GM12878 (cell line): ENCODE results near the gene LETM1. TPM values are rescaled to one million over a fixed set of nuclear protein-coding genes. Genes with fewer than 3 reads are reported as not detected.

Experiments used
- ATAC-seq: fragments of 200-7000 bp; cut with Tn5 transposase; 3 replicates; pipeline ENCODE4 v1.9.1; 2020; ENCODE audit warnings: mild to moderate bottlenecking, moderate library complexity
- BruUV-seq: library from RNA; stranded (reverse); fragments of 400-500 nt; replicated peaks from 2 replicates; lab custom pipeline; 2021; lab: Mats Ljungman, UMichigan
- CTCF ChIA-PET: fragments of 300-600 bp; sonication (Branson Sonifier 250); formaldehyde crosslinking; extraction: SDS; loops from one replicate; lab custom pipeline; 2021; ENCODE audit warnings: inconsistent platforms; lab: Yijun Ruan, JAX
- POLR2A ChIA-PET: fragments of 350-600 bp; formaldehyde crosslinking; extraction: SDS; loops from one replicate; lab custom pipeline; 2021; ENCODE audit warnings: inconsistent platforms; lab: Charles Lee
- RAD21 ChIA-PET: fragments of 300-600 bp; sonication (Branson Sonifier 250); formaldehyde crosslinking; loops from one replicate; lab custom pipeline; 2023; ENCODE audit warnings: antibody characterized with exemption; ENCODE audit not compliant: unreplicated experiment; lab: Charles Lee
- SMC1A ChIA-PET: fragments of 300-600 bp; sonication (Branson Sonifier 250); formaldehyde crosslinking; loops from one replicate; lab custom pipeline; 2023; ENCODE audit not compliant: unreplicated experiment, uncharacterized antibody; lab: Charles Lee
- DNase-seq: peaks from one replicate; pipeline ENCODE4 v3.0.0-alpha.2; 2011; ENCODE audit warnings: low read depth, low spot score
- FAIRE-seq: peaks from 3 replicates; lab custom pipeline; 2011; peaks lifted over from hg19 to GRCh38; lab: Jason Lieb, UNC
- H2AFZ ChIP-seq: 2 replicates; pipeline ENCODE4 v1.6.0; 2011; ENCODE audit warnings: low read depth, low read length, control low read depth; ENCODE audit not compliant: control insufficient read depth
- H3K27ac ChIP-seq: 2 replicates; pipeline ENCODE4 v1.5.1; 2011; ENCODE audit warnings: control low read depth; ENCODE audit not compliant: control insufficient read depth, insufficient read depth
- H3K27me3 ChIP-seq, 2 experiments: replicated peaks in 1 of 2; 2 replicates each; pipeline versions ENCODE4 v1.6.0 to v1.6.1; 2011; ENCODE audit warnings: low read length in 1 of 2; ENCODE audit not compliant: control insufficient read depth in 2 of 2, insufficient read depth in 2 of 2
- H3K36me3 ChIP-seq, 2 experiments: 2 replicates each; pipeline ENCODE4 v1.5.1; 2011; ENCODE audit warnings: low read length in 1 of 2; ENCODE audit not compliant: control insufficient read depth in 2 of 2, insufficient read depth in 2 of 2
- H3K4me1 ChIP-seq: 2 replicates; pipeline ENCODE4 v1.6.1; 2011; ENCODE audit warnings: mild to moderate bottlenecking, low read length, moderate library complexity, mixed read lengths; ENCODE audit not compliant: control insufficient read depth, insufficient read depth
- H3K4me2 ChIP-seq: 2 replicates; pipeline ENCODE4 v1.6.0; 2011; ENCODE audit warnings: control low read depth; ENCODE audit not compliant: control insufficient read depth, insufficient read depth
- H3K4me3 ChIP-seq: fragments of 200-600 bp; sonication (generic); 2 replicates; pipeline ENCODE4 v1.5.1; 2016
- H3K79me2 ChIP-seq: 2 replicates; pipeline ENCODE4 v1.6.0; 2011; ENCODE audit warnings: low read length; ENCODE audit not compliant: control insufficient read depth, insufficient read depth
- H3K9ac ChIP-seq: 2 replicates; pipeline ENCODE4 v1.8.0; 2011; ENCODE audit warnings: low read length, control low read depth, mixed read lengths; ENCODE audit not compliant: control insufficient read depth, insufficient read depth
- H3K9me3 ChIP-seq: replicated peaks from 3 replicates; pipeline ENCODE4 v1.5.1; 2011; ENCODE audit warnings: mild to moderate bottlenecking, low read length; ENCODE audit not compliant: control insufficient read depth, insufficient read depth
- H4K20me1 ChIP-seq: 2 replicates; pipeline ENCODE4 v1.6.0; 2011; ENCODE audit not compliant: control insufficient read depth, insufficient read depth
- PRDM15 ChIP-seq: fragments of 450-650 bp; formaldehyde crosslinking; IDR thresholded peaks from 2 replicates; pipeline ENCODE4 v1.4.0; 2020; ENCODE audit warnings: mild to moderate bottlenecking, moderate library complexity
- SUZ12 ChIP-seq: fragments of 200-600 bp; sonication (generic); IDR thresholded peaks from one replicate; pipeline ENCODE4 v1.6.1; 2018; ENCODE audit warnings: antibody characterized with exemption, mild to moderate bottlenecking; ENCODE audit not compliant: unreplicated experiment
- WGBS: methylation state at CpG from one replicate; pipeline ENCODE4 v1.1.6; 2016; ENCODE audit warnings: low lambda C conversion rate; ENCODE audit not compliant: insufficient replicate concordance, insufficient coverage; ENCODE audit errors: missing lambda C conversion rate; 5-methylcytosine and 5-hydroxymethylcytosine counted together
- in situ Hi-C: fragments of 300-500 bp; cut with MboI; formaldehyde crosslinking; loops from 9 replicates; pipeline ENCODE4 v1.14.3; 2018; ENCODE audit warnings: mixed read lengths
- intact Hi-C: fragments of 100-400 bp; cut with micrococcal nuclease; formaldehyde crosslinking; loops from one replicate; pipeline ENCODE4 v1.14.2; 2022; ENCODE audit not compliant: unreplicated experiment
- polyA plus RNA-seq, 11 experiments: library from polyadenylated mRNA; depleted of rRNA in 4 of 11; unstranded in 6 of 11; stranded (reverse) in 5 of 11; fragments of >200 nt; fragmentation: Nextera tagmentation in 4 of 11; fragmentation: Illumina TruSeq in 1 of 11; extraction: Ambion mirVana in 4 of 11; extraction: Trizol in 1 of 11; gene quantifications; 1 replicate in 1 of 11; 2 replicates in 10 of 11; pipeline versions ENCODE4 v1.2.1 to v1.2.3, GENCODE V29; 2011 to 2016; ENCODE audit warnings: inconsistent platforms in 2 of 11, missing spikeins in 2 of 11, low read depth in 1 of 11
- total RNA-seq, 4 experiments: library from RNA; depleted of rRNA in 3 of 4; stranded (reverse); fragments of >200 nt in 3 of 4; fragmentation: Illumina TruSeq in 1 of 4; extraction: Trizol in 1 of 4; gene quantifications; 2 replicates each; pipeline versions ENCODE4 v1.2.1 to v1.2.3, GENCODE V29; 2013 to 2021

Gene LETM1
- total and polyA plus RNA-seq, 10 of the 15 experiments (the other 5 are each of a cell fraction or from before 2014, with no cell fraction given), result 2.6 to 65.2 (median 30.2) TPM

- intact Hi-C loops (no loop called here), in situ Hi-C loops (no loop called here)
- POLR2A ChIA-PET, result no interaction called here
- 22% methylated on average over 28 of the region's 41 CpGs for WGBS
- DNase-seq (no peak), ATAC-seq (peak; percentile 4; the same call in 1 of the 3 replicates), FAIRE-seq (no peak)
- TF ChIP-seq PRDM15 (CRISPR knock-in tag), result no peak
- peak; percentile 4 for TF ChIP-seq SUZ12
- no peak overlapping the region for H3K27ac ChIP-seq
- RAD21 ChIA-PET, result no interaction called here
- CTCF ChIA-PET, result no interaction called here
- H3K4me3 ChIP-seq, result no peak overlapping the region
- no peaks in the 10 kb centered on the region for H4K20me1 ChIP-seq
- no peak overlapping the region for H3K9ac ChIP-seq
- peaks cover 3% of the 10 kb centered on the region in 2 experiments; a peak in 1 of 4 replicates for H3K27me3 ChIP-seq
- H3K79me2 ChIP-seq, result no peaks in the 10 kb centered on the region
- SMC1A ChIA-PET, result no interaction called here
- H3K4me2 ChIP-seq, result no peak overlapping the region
- no peak overlapping the region for H2AFZ ChIP-seq
- H3K36me3 ChIP-seq, result no peaks in the 10 kb centered on the region
- peaks cover 7% of the 10 kb centered on the region for H3K4me1 ChIP-seq
- no TSS peak for BruUV-seq
- H3K9me3 ChIP-seq, result no peaks in the 10 kb centered on the region
Measured at GRCh38 chr4:1766106-1767060, 89.6 kb downstream of the LETM1 start.
